Suprapubic skin (tissue), 4 donors: ENCODE data around the gene NKX1-2. TPM values are rescaled to one million over a fixed set of nuclear protein-coding genes. Genes with fewer than 3 reads are reported as not detected.
"Not testable (repeated sequence)": the region's sequence is repeated elsewhere in the genome, so short reads cannot be mapped to it uniquely, and the experiment has no call there.

ENCODE experiments used
- DNase-seq, 2 donors: peaks; one replicate each; pipeline ENCODE4 v3.0.0-alpha.2; 2019; ENCODE audit warnings: low spot score in 2 of 2
- H3K27ac ChIP-seq: fragments of 200-600 bp; sonication (generic); one replicate; pipeline ENCODE4 v1.5.1; 2019
- H3K27me3 ChIP-seq: fragments of 200-600 bp; sonication (generic); one replicate; pipeline ENCODE4 v1.5.1; 2019
- H3K36me3 ChIP-seq: fragments of 200-600 bp; sonication (generic); one replicate; pipeline ENCODE4 v1.5.1; 2019
- H3K4me1 ChIP-seq: fragments of 200-600 bp; sonication (generic); one replicate; pipeline ENCODE4 v1.5.1; 2019
- H3K4me3 ChIP-seq: fragments of 200-600 bp; sonication (generic); one replicate; pipeline ENCODE4 v1.5.1; 2019; ENCODE audit warnings: mild to moderate bottlenecking
- H3K9me3 ChIP-seq: fragments of 200-600 bp; sonication (generic); one replicate; pipeline ENCODE4 v1.5.1; 2019
- CTCF ChIP-seq, 2 donors: fragments of 200-600 bp in 1 of 2; fragments of 450-650 bp in 1 of 2; sonication (generic) in 1 of 2; IDR thresholded peaks; one replicate each; pipeline ENCODE4 v1.5.1; 2016 to 2019; ENCODE audit warnings: antibody characterized with exemption in 2 of 2, mild to moderate bottlenecking in 1 of 2, moderate library complexity in 1 of 2
- EP300 ChIP-seq: sonication (generic); formaldehyde crosslinking; IDR thresholded peaks from one replicate; pipeline ENCODE4 v1.6.1; 2017; ENCODE audit warnings: antibody characterized with exemption
- POLR2A ChIP-seq, 2 donors: fragments of 450-650 bp; IDR thresholded peaks; one replicate each; pipeline ENCODE4 v1.6.1; 2017; ENCODE audit warnings: antibody characterized with exemption in 2 of 2, mild to moderate bottlenecking in 2 of 2, moderate library complexity in 2 of 2
- POLR2AphosphoS5 ChIP-seq, 3 donors: sonication (generic); formaldehyde crosslinking; IDR thresholded peaks; one replicate each; pipeline ENCODE4 v1.6.1; 2017; ENCODE audit warnings: antibody characterized with exemption in 3 of 3
- WGBS: methylation state at CpG from one replicate; pipeline ENCODE4 v1.1.5; 2018; 5-methylcytosine and 5-hydroxymethylcytosine counted together
- total RNA-seq, 4 donors: library from RNA; depleted of rRNA; stranded (reverse); fragments of >200 nt; gene quantifications; one replicate each; pipeline ENCODE4 v1.1.0, GENCODE V29; 2016

The NKX1-2 gene
- total RNA-seq, 4 donors from 2014 or later = 0.56 to 3.3 (median 1.0) TPM

- peak overlapping the region; percentile 42 for H3K4me3 ChIP-seq
- WGBS = 29% methylated on average over 35 of the region's 71 CpGs
- H3K27ac ChIP-seq = no peak overlapping the region
- no peaks in the 10 kb centered on the region for H3K9me3 ChIP-seq
- H3K27me3 ChIP-seq = peaks cover 62% of the 10 kb centered on the region
- H3K36me3 ChIP-seq = no peaks in the 10 kb centered on the region
- H3K4me1 ChIP-seq = peaks cover 35% of the 10 kb centered on the region
- TF ChIP-seq POLR2AphosphoS5 (IDR thresholded peaks at IDR 0.05) = no peak
- TF ChIP-seq POLR2A (IDR thresholded peaks at IDR 0.05) = no peak
- no peak for TF ChIP-seq CTCF (IDR thresholded peaks at IDR 0.05)
- TF ChIP-seq EP300 = no peak
- DNase-seq = no peak
Observed at GRCh38 chr10:124446830-124447750, 2.7 kb downstream of the NKX1-2 start.

- H3K4me3 ChIP-seq, H3K27ac ChIP-seq, DNase-seq, H3K27me3 ChIP-seq, H3K9me3 ChIP-seq, H3K36me3 ChIP-seq, H3K4me1 ChIP-seq: not testable (repeated sequence)
- 93% methylated on average over 5 of the region's 5 CpGs for WGBS
Observed at GRCh38 chr10:124441694-124442093, 8.1 kb downstream of the NKX1-2 start.

DNA sequence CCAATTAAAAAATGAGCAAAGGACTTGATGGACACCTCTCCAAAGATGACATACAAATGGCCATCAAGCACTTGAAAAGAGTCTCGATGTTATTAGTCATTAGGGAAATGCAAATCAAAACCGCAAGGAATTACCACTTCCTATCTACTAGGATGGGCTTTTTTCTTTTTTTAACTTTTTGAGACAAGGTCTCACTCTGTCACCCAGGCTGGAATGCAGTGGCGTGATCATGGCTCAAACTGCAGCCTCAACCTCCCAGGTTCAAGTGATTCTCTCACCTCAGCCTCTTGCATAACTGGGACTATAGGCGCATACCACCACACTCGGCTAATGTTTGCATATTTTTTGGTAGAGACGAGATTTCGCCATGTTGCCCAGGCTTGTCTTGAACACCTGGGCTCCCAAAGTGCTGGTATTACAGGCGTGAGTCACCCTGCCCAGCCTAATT, 13.6 kb downstream of the NKX1-2 start:
- Histone ChIP-seq H3K4me3 (no peak overlapping the region), H3K36me3 (no peaks in the 10 kb centered on the region), H3K27me3 (no peaks in the 10 kb centered on the region), H3K9me3 (no peaks in the 10 kb centered on the region), H3K4me1 (no peaks in the 10 kb centered on the region), H3K27ac (no peak overlapping the region)
- WGBS = 56% methylated on average over 8 of the region's 8 CpGs
- DNase-seq = no peak
- no peak for TF ChIP-seq CTCF (IDR thresholded peaks at IDR 0.05)
- TF ChIP-seq EP300 = no peak
- no peak for TF ChIP-seq POLR2AphosphoS5 (IDR thresholded peaks at IDR 0.05)
- no peak for TF ChIP-seq POLR2A (IDR thresholded peaks at IDR 0.05)

GRCh38 chr10:124435683-124436082, 14.2 kb downstream of the NKX1-2 start:
- not testable (repeated sequence) for H3K36me3 ChIP-seq, H3K9me3 ChIP-seq, H3K4me1 ChIP-seq, DNase-seq, H3K27me3 ChIP-seq, H3K27ac ChIP-seq, H3K4me3 ChIP-seq
- 78% methylated on average over 3 of the region's 4 CpGs for WGBS

DNA sequence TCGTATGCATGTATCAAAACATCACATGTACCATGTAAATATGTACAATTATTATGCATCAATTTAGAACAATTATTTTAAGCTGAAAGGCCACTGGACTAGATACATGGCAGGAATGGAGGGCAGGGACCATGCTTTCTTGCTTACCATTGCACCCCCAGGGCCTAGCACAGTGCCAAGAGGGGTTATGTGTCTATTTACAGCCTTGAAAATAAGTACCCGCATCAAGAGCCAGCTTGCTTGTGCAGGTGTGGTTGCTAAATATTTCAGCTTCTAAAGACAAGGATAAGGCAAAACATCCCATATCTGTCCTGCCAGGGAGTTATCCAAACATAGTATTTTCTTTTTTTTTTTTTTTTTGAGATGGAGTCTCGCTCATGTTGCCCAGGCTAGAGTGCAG, 16.4 kb downstream of the NKX1-2 start:
- H3K27ac ChIP-seq = no peak overlapping the region
- H3K36me3 ChIP-seq = no peaks in the 10 kb centered on the region
- no peaks in the 10 kb centered on the region for H3K27me3 ChIP-seq
- H3K4me3 ChIP-seq = no peak overlapping the region
- H3K9me3 ChIP-seq = no peaks in the 10 kb centered on the region
- WGBS = 59% methylated on average over 3 of the region's 3 CpGs
- TF ChIP-seq CTCF (IDR thresholded peaks at IDR 0.05) (no peak), POLR2AphosphoS5 (IDR thresholded peaks at IDR 0.05) (no peak), EP300 (no peak), POLR2A (IDR thresholded peaks at IDR 0.05) (no peak)
- no peaks in the 10 kb centered on the region for H3K4me1 ChIP-seq
- DNase-seq = no peak

- H3K27ac ChIP-seq = no peak overlapping the region
- no peaks in the 10 kb centered on the region for H3K4me1 ChIP-seq
- H3K4me3 ChIP-seq = no peak overlapping the region
- no peaks in the 10 kb centered on the region for H3K27me3 ChIP-seq
- 74% methylated on average over 4 of the region's 4 CpGs for WGBS
- H3K36me3 ChIP-seq = no peaks in the 10 kb centered on the region
- no peaks in the 10 kb centered on the region for H3K9me3 ChIP-seq
- TF ChIP-seq POLR2AphosphoS5 (IDR thresholded peaks at IDR 0.05) (no peak), CTCF (IDR thresholded peaks at IDR 0.05) (no peak), POLR2A (IDR thresholded peaks at IDR 0.05) (no peak), EP300 (no peak)
- DNase-seq = no peak
Observed at GRCh38 chr10:124430077-124430476, 19.8 kb downstream of the NKX1-2 start.
